ENCODE data around the gene PI4KA.

DNA sequence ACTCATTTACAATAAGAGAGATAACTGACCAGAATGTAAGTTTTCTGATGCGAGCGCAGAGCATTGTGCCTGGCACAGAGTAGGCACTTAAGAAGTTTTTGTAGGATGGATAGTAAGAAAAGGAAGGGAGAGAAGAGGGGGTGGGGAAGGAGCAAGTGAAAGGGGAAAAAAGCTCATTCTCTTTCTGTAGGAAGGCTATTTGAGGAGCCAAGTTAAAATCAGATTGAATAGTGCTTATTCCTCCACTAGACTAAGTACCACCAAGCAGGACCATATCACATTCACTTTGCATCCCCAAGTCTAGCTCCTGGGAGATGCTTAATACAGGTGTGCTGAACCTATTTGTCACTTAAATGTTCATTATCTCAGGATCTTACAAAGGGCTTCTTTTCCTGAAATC is 44.5 kb upstream of the PI4KA start:
- TF ChIP-seq, protein P1, sequence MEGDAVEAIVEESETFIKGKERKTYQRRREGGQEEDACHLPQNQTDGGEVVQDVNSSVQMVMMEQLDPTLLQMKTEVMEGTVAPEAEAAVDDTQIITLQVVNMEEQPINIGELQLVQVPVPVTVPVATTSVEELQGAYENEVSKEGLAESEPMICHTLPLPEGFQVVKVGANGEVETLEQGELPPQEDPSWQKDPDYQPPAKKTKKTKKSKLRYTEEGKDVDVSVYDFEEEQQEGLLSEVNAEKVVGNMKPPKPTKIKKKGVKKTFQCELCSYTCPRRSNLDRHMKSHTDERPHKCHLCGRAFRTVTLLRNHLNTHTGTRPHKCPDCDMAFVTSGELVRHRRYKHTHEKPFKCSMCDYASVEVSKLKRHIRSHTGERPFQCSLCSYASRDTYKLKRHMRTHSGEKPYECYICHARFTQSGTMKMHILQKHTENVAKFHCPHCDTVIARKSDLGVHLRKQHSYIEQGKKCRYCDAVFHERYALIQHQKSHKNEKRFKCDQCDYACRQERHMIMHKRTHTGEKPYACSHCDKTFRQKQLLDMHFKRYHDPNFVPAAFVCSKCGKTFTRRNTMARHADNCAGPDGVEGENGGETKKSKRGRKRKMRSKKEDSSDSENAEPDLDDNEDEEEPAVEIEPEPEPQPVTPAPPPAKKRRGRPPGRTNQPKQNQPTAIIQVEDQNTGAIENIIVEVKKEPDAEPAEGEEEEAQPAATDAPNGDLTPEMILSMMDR (IDR thresholded peaks at IDR 0.05; ENCODE audit: low read depth, low read length, missing input control): no peak
- TF ChIP-seq RAD21 (IDR thresholded peaks at IDR 0.05): no peak
- no peak for TF ChIP-seq TAF1 (conservative IDR thresholded peaks at IDR 0.05)
- TF ChIP-seq MAX (IDR thresholded peaks at IDR 0.05): no peak
- no peak for TF ChIP-seq REST (IDR thresholded peaks at IDR 0.05)
- TF ChIP-seq NR2F2 (IDR thresholded peaks at IDR 0.05): no peak
- TF ChIP-seq SP1 (IDR thresholded peaks at IDR 0.05): no peak
- TF ChIP-seq, protein P2, sequence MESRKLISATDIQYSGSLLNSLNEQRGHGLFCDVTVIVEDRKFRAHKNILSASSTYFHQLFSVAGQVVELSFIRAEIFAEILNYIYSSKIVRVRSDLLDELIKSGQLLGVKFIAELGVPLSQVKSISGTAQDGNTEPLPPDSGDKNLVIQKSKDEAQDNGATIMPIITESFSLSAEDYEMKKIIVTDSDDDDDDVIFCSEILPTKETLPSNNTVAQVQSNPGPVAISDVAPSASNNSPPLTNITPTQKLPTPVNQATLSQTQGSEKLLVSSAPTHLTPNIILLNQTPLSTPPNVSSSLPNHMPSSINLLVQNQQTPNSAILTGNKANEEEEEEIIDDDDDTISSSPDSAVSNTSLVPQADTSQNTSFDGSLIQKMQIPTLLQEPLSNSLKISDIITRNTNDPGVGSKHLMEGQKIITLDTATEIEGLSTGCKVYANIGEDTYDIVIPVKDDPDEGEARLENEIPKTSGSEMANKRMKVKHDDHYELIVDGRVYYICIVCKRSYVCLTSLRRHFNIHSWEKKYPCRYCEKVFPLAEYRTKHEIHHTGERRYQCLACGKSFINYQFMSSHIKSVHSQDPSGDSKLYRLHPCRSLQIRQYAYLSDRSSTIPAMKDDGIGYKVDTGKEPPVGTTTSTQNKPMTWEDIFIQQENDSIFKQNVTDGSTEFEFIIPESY (IDR thresholded peaks at IDR 0.05): no peak
- no peak for TF ChIP-seq JUND (IDR thresholded peaks at IDR 0.05)
- TF ChIP-seq, protein P3, sequence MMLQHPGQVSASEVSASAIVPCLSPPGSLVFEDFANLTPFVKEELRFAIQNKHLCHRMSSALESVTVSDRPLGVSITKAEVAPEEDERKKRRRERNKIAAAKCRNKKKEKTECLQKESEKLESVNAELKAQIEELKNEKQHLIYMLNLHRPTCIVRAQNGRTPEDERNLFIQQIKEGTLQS (IDR thresholded peaks at IDR 0.05): no peak
- TF ChIP-seq HNF4G (IDR thresholded peaks at IDR 0.05): no peak
- no peak for TF ChIP-seq YY1 (IDR thresholded peaks at IDR 0.05)
- TF ChIP-seq FOXA1 (IDR thresholded peaks at IDR 0.05): no peak

All from liver (tissue), 3 donors.